ENCODE measurements around the gene MYCL. TPM values are rescaled to one million over a fixed set of nuclear protein-coding genes. Genes with fewer than 3 reads are reported as not detected.
A peak's percentile ranks its signal among the peaks of the same experiment; 100 is the strongest.

MYCL gene
- total and polyA plus RNA-seq, 2 of the 13 experiments (the other 11 are each of a cell fraction or from before 2014, with no cell fraction given) = 0.31 to 1.7 TPM

GRCh38 chr1:39845569-39846566 lies 55.8 kb downstream of the MYCL start (continued):
- peak; percentile 39; the same call in 1 of the 2 replicates for TF ChIP-seq ZNF331 (CRISPR knock-in tag; IDR thresholded peaks at IDR 0.05)
- TF ChIP-seq ZNF782 (CRISPR knock-in tag; IDR thresholded peaks at IDR 0.05; ENCODE audit: borderline replicate concordance) = no peak
- TF ChIP-seq MEF2D (CRISPR knock-in tag; IDR thresholded peaks at IDR 0.05) = peak; percentile 93
- TF ChIP-seq ZNF784 (CRISPR knock-in tag; IDR thresholded peaks at IDR 0.05; ENCODE audit: borderline replicate concordance) = no peak
- TF ChIP-seq BCL3 (CRISPR knock-in tag; IDR thresholded peaks at IDR 0.05) = no peak
- TF ChIP-seq NFYC (CRISPR knock-in tag; IDR thresholded peaks at IDR 0.05) = peak; percentile 43; the same call in 1 of the 2 replicates
- TF ChIP-seq ZBTB8A (CRISPR knock-in tag; IDR thresholded peaks at IDR 0.05; ENCODE audit: borderline replicate concordance, low read depth) = no peak
- no peak for TF ChIP-seq ZNF281 (CRISPR knock-in tag; IDR thresholded peaks at IDR 0.05; ENCODE audit: borderline replicate concordance)
- no peak for TF ChIP-seq KAT2B (IDR thresholded peaks at IDR 0.05; ENCODE audit: borderline replicate concordance, low read depth, low read length)
- TF ChIP-seq SALL2 (CRISPR knock-in tag; IDR thresholded peaks at IDR 0.05) = no peak
- no peak for TF ChIP-seq ZNF496 (CRISPR knock-in tag; IDR thresholded peaks at IDR 0.05; ENCODE audit: insufficient replicate concordance)
- TF ChIP-seq RBM22 (optimal IDR thresholded peaks at IDR 0.05; ENCODE audit: low read length) = no peak
- no peak for TF ChIP-seq SNAI1 (CRISPR knock-in tag; IDR thresholded peaks at IDR 0.05; ENCODE audit: borderline replicate concordance)
- TF ChIP-seq DPF2 (CRISPR knock-in tag; IDR thresholded peaks at IDR 0.05; ENCODE audit: borderline replicate concordance, low read depth) = no peak
- no peak for TF ChIP-seq ZNF512B (CRISPR knock-in tag; IDR thresholded peaks at IDR 0.05; ENCODE audit: borderline replicate concordance)
- no peak for TF ChIP-seq ZNF264 (CRISPR knock-in tag; IDR thresholded peaks at IDR 0.05)
- no peak for TF ChIP-seq ZNF567 (CRISPR knock-in tag; IDR thresholded peaks at IDR 0.05; ENCODE audit: borderline replicate concordance)
- no peak for TF ChIP-seq ATF3 (CRISPR knock-in tag; IDR thresholded peaks at IDR 0.05)
- no peak for TF ChIP-seq RBAK (CRISPR knock-in tag; IDR thresholded peaks at IDR 0.05)
- TF ChIP-seq ZFX (CRISPR knock-in tag; IDR thresholded peaks at IDR 0.05; ENCODE audit: low read depth) = no peak
